KMS-11 (cell line): ENCODE results near the gene ZBTB7C.

ENCODE experiments used
- H2AFZ ChIP-seq: fragments of 200-600 bp; sonication (generic); 2 replicates; pipeline ENCODE4 v1.6.1; 2016; ENCODE audit warnings: antibody characterized with exemption, mixed run types, low read depth
- H3K27ac ChIP-seq: fragments of 200-600 bp; sonication (generic); 2 replicates; pipeline ENCODE4 v1.6.1; 2016; ENCODE audit warnings: mild to moderate bottlenecking, mixed run types
- H3K27me3 ChIP-seq: fragments of 200-600 bp; sonication (generic); 2 replicates; pipeline ENCODE4 v1.6.1; 2017; ENCODE audit warnings: mild to moderate bottlenecking, low read depth, mixed run types, moderate library complexity; ENCODE audit not compliant: insufficient read depth
- H3K36me3 ChIP-seq: fragments of 200-600 bp; sonication (generic); 2 replicates; pipeline ENCODE4 v1.6.1; 2017; ENCODE audit warnings: mild to moderate bottlenecking, mixed run types; ENCODE audit not compliant: insufficient read depth
- H3K4me1 ChIP-seq: fragments of 200-600 bp; sonication (generic); 2 replicates; pipeline ENCODE4 v1.6.1; 2016; ENCODE audit warnings: mild to moderate bottlenecking, low read depth, mixed run types; ENCODE audit not compliant: poor library complexity, severe bottlenecking
- H3K4me2 ChIP-seq: fragments of 200-600 bp; sonication (generic); 2 replicates; pipeline ENCODE4 v1.7.0; 2016; ENCODE audit warnings: mild to moderate bottlenecking, mixed run types
- H3K4me3 ChIP-seq: fragments of 200-600 bp; sonication (generic); IDR thresholded peaks from 2 replicates; pipeline ENCODE4 v1.6.1; 2017; ENCODE audit warnings: low read depth, low read length, mixed read lengths; ENCODE audit not compliant: insufficient read depth
- H3K79me2 ChIP-seq: fragments of 200-600 bp; sonication (generic); 2 replicates; pipeline ENCODE4 v1.6.1; 2016; ENCODE audit warnings: low read depth, mixed run types; ENCODE audit not compliant: insufficient read depth
- H3K9ac ChIP-seq: fragments of 200-600 bp; sonication (generic); 2 replicates; pipeline ENCODE4 v1.6.1; 2016; ENCODE audit warnings: mild to moderate bottlenecking, mixed run types
- H4K20me1 ChIP-seq: fragments of 200-600 bp; sonication (generic); 2 replicates; pipeline ENCODE4 v1.6.1; 2016; ENCODE audit warnings: mild to moderate bottlenecking, mixed run types; ENCODE audit not compliant: insufficient read depth
- CTCF ChIP-seq: fragments of 200-600 bp; sonication (generic); conservative IDR thresholded peaks from 2 replicates; pipeline ENCODE4 v1.6.1; 2017; ENCODE audit warnings: low read depth, mild to moderate bottlenecking, antibody characterized with exemption, low read length, moderate library complexity, mixed read lengths

ZBTB7C gene

GRCh38 chr18:48135436-48135966 is 273.7 kb downstream of the ZBTB7C start:
- TF ChIP-seq CTCF, result no peak

DNA sequence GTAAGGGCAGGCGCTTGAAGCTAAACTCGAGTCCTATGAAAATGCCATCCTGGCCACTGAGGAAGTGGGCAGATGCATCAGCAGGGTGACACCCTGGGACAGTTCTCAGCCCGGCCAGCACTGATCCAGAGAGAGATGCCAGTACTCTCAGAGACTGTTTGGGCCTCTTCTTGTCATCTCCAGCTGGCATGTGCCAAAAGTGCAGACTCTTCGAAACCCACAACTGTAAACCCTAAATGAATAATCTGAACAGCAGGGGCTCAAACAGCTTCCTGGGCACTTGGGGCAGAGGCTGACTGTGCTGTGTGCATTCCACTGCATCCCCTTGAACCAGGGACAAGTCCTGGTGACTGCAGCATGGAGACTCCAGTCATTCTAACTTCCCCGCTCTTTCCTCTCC is 274.6 kb downstream of the ZBTB7C start:
- Histone ChIP-seq H3K79me2 (no peaks in the 10 kb centered on the region), H3K4me1 (no peaks in the 10 kb centered on the region), H3K27me3 (no peaks in the 10 kb centered on the region), H3K4me3 (no peak overlapping the region), H2AFZ (no peak overlapping the region), H3K4me2 (no peak overlapping the region), H3K36me3 (no peaks in the 10 kb centered on the region), H3K27ac (no peak overlapping the region), H3K9ac (no peak overlapping the region), H4K20me1 (no peaks in the 10 kb centered on the region)
- TF ChIP-seq CTCF, result no peak

More at GRCh38 chr18:48135436-48135966, 273.7 kb downstream of the ZBTB7C start:
- Histone ChIP-seq H3K4me1 (no peaks in the 10 kb centered on the region), H3K79me2 (no peaks in the 10 kb centered on the region), H2AFZ (no peak overlapping the region), H3K27ac (no peak overlapping the region), H4K20me1 (no peaks in the 10 kb centered on the region), H3K4me2 (no peak overlapping the region), H3K4me3 (no peak overlapping the region), H3K36me3 (no peaks in the 10 kb centered on the region), H3K9ac (no peak overlapping the region), H3K27me3 (no peaks in the 10 kb centered on the region)

GRCh38 chr18:48133671-48134251 is 275.4 kb downstream of the ZBTB7C start:
- Histone ChIP-seq H3K4me1 (no peaks in the 10 kb centered on the region), H3K79me2 (no peaks in the 10 kb centered on the region), H3K27ac (no peak overlapping the region), H3K9ac (no peak overlapping the region), H3K4me2 (no peak overlapping the region), H3K36me3 (no peaks in the 10 kb centered on the region), H2AFZ (no peak overlapping the region), H4K20me1 (no peaks in the 10 kb centered on the region), H3K4me3 (no peak overlapping the region), H3K27me3 (no peaks in the 10 kb centered on the region)
- no peak for TF ChIP-seq CTCF

GRCh38 chr18:48132797-48133655 is 276.2 kb downstream of the ZBTB7C start:
- no peak overlapping the region for H3K9ac ChIP-seq
- H3K79me2 ChIP-seq, result no peaks in the 10 kb centered on the region
- no peak overlapping the region for H3K27ac ChIP-seq
- no peak overlapping the region for H3K4me2 ChIP-seq
- H3K4me1 ChIP-seq, result no peaks in the 10 kb centered on the region
- no peak overlapping the region for H3K4me3 ChIP-seq
- TF ChIP-seq CTCF, result no peak
- H2AFZ ChIP-seq, result no peak overlapping the region
- H3K27me3 ChIP-seq, result no peaks in the 10 kb centered on the region
- H3K36me3 ChIP-seq, result no peaks in the 10 kb centered on the region
- no peaks in the 10 kb centered on the region for H4K20me1 ChIP-seq
